ENCODE results near the gene MPHOSPH6.

DNA sequence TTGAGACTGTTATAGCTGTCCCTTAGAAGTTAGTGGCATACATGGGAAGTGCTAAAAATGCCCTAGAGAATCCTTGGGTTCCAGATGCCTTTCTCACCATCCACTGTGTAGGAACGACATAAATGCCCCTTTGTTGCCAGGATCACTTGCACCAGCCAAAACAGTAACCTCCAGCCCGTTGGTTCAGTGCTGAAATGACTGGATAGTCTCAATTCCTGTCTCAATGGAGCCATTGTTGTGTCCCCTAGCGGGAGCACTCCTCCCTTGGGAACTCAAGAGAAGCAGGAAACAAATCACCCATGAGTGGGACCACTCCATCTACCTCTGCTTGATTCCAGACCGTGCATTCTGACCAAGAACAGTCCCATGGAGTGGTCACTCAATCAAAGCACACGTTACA, 23.1 kb downstream of the MPHOSPH6 start:
- TF ChIP-seq, protein P1, sequence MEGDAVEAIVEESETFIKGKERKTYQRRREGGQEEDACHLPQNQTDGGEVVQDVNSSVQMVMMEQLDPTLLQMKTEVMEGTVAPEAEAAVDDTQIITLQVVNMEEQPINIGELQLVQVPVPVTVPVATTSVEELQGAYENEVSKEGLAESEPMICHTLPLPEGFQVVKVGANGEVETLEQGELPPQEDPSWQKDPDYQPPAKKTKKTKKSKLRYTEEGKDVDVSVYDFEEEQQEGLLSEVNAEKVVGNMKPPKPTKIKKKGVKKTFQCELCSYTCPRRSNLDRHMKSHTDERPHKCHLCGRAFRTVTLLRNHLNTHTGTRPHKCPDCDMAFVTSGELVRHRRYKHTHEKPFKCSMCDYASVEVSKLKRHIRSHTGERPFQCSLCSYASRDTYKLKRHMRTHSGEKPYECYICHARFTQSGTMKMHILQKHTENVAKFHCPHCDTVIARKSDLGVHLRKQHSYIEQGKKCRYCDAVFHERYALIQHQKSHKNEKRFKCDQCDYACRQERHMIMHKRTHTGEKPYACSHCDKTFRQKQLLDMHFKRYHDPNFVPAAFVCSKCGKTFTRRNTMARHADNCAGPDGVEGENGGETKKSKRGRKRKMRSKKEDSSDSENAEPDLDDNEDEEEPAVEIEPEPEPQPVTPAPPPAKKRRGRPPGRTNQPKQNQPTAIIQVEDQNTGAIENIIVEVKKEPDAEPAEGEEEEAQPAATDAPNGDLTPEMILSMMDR (IDR thresholded peaks at IDR 0.05; ENCODE audit: low read length): no peak
- TF ChIP-seq EZH2 (optimal IDR thresholded peaks at IDR 0.05; ENCODE audit: low read depth, low read length): no peak

Measured in MM.1S (cell line).